SHP77 treated with DMSO at 0.1 percent for 48 hours (cell line): Measurements from ENCODE around the gene IFIT1.
"Not testable (repeated sequence)": the region's sequence is repeated elsewhere in the genome, so short reads cannot be mapped to it uniquely, and the experiment has no call there.

Experiments used
- DNase-seq: peaks from one replicate; lab custom pipeline; 2025; lab: John Stamatoyannopoulos, UW

The IFIT1 gene

GRCh38 chr10:89403043-89403442 lies 10.6 kb downstream of the IFIT1 start:
- no peak for DNase-seq

- no peak for DNase-seq
These were observed 12.0 kb downstream of the IFIT1 start for GRCh38 chr10:89404104-89405047.

- not testable (repeated sequence) for DNase-seq
These were observed 13.8 kb downstream of the IFIT1 start for GRCh38 chr10:89406178-89406577.

- DNase-seq = not testable (repeated sequence)
These were observed 15.4 kb downstream of the IFIT1 start for GRCh38 chr10:89407792-89408191.

GRCh38 chr10:89409282-89409681 lies 16.9 kb downstream of the IFIT1 start:
- DNase-seq = not testable (repeated sequence)

- not testable (repeated sequence) for DNase-seq
These were observed 18.1 kb downstream of the IFIT1 start for GRCh38 chr10:89410551-89410950.

- DNase-seq = not testable (repeated sequence)
These were observed 18.7 kb downstream of the IFIT1 start for GRCh38 chr10:89411135-89411534.

- DNase-seq = not testable (repeated sequence)
These were observed 19.9 kb downstream of the IFIT1 start for GRCh38 chr10:89412276-89412675.

GRCh38 chr10:89413398-89413912 lies 21.0 kb downstream of the IFIT1 start:
- DNase-seq = no peak

- no peak for DNase-seq
These were observed 21.9 kb downstream of the IFIT1 start, which contains the start of gene IFIT5 for GRCh38 chr10:89414146-89414878. IFIT5 (plus strand) TSS chr10:89414568; CDS start chr10:89414799, 231 bp downstream.

- no peak for DNase-seq
These were observed 22.7 kb downstream of the IFIT1 start for GRCh38 chr10:89414879-89415821.

- DNase-seq = no peak
These were observed 24.0 kb downstream of the IFIT1 start for GRCh38 chr10:89416465-89416864.

GRCh38 chr10:89419548-89419947 lies 27.1 kb downstream of the IFIT1 start:
- no peak for DNase-seq

GRCh38 chr10:89421018-89421476 lies 28.6 kb downstream of the IFIT1 start:
- DNase-seq = no peak

GRCh38 chr10:89425000-89425399 lies 32.6 kb downstream of the IFIT1 start:
- no peak for DNase-seq

GRCh38 chr10:89426230-89426868 lies 33.9 kb downstream of the IFIT1 start:
- no peak for DNase-seq

- no peak for DNase-seq
These were observed 35.2 kb downstream of the IFIT1 start for GRCh38 chr10:89427629-89428028.

GRCh38 chr10:89428877-89429276 lies 36.5 kb downstream of the IFIT1 start:
- DNase-seq = no peak

GRCh38 chr10:89431977-89432376 lies 39.6 kb downstream of the IFIT1 start:
- DNase-seq = no peak

- DNase-seq = no peak
These were observed 46.1 kb downstream of the IFIT1 start for GRCh38 chr10:89438525-89438924.
